ENCODE data around the gene KCNG1.

Gene KCNG1

DNA sequence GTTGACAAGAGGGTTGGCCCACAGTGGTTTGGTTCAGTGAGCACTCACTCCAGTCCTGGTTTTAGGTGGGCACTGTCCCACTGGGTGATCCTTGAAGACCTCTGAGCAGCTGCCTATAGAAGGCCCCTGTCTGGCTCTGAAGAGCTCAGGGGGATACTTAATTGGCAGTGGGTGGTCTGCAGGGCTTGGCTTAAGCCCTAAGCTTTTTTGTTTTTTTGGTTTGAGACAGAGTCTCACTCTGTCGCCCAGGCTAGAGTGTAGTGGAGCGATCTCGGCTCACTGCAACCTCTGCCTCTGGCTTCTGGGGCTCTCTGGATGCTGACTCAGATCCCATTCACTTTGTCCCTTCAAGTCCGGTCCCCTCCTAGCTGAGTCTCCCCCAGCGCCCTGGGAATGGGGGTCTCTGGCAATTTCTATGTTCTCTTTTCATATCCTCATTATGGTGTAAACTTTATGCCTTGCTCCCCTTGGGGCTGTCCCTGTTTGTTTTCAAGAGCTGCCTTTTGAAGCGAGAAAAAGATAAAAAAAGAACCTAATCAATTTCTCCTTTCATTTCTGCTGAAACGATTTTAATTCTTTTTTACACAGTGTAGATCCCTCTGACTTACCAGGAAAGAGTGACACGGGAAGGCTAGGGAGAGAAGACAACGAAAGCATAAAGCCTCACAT is 12.2 kb upstream of the KCNG1 start:
- no peak for DNase-seq

DNA sequence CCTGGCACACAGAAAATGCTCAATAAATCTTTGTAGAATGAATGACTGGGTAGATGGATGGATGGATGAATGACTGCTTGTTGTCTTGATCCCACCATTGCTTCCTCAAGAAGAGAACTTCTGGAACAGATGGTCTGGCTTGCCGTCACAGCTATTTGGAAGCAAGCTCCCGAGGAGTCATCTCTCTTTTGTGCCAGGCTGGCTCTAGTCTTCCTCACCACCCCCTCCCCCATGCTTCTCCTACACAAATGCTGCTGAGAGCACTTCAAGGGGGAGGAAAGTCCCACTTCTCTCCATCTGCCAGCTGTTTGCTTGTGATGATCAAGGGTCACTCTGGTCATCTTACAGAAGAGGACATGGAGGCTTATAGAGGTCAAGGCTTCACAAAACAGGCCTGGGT is 11.6 kb upstream of the KCNG1 start:
- no peak for DNase-seq

DNA sequence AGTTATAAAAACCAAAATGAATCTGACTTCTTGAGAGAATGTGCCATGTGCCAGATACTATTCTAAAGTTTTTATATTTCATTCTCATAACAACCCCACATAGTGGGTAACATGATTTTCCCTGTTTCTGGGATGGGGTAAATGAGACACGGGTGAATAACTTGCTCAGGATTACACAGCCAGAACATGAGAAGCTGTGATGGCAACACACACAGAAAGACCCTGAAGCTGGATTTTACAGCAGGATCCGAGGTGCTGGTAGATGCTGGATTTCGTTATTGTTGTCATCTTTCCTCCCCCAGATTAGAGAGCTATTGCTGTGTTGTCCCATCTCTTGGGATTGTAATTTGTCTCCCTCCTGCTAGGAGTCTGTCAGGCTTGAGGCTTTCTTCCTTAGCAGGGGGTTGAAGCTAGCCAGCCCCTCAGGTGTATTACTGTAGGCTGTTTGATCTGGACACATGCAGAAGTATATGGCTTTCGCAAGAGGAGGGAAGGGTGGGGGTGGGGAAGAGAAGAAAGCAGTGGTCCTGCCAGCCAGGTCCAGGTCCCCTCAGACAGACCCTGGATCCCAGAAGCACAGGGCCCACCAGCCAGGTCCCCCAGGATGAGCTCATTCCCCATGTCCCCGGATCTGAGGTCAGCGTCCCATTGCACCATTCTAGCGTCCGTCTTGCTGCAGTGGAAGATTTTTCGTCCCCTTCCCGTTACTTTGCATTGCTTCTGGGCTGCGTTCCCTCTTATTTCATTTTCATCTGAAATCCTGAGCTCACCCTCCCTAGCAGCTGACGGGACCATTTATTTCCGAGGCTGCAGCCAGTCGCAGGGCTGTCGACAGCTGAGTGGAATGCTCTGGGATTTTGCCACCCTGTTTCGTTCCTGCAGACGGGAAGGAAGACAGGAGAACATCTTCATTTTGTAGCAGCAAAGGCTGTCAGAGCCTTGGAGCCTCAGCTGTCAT is 7.3 kb upstream of the KCNG1 start:
- DNase-seq: no peak

DNA sequence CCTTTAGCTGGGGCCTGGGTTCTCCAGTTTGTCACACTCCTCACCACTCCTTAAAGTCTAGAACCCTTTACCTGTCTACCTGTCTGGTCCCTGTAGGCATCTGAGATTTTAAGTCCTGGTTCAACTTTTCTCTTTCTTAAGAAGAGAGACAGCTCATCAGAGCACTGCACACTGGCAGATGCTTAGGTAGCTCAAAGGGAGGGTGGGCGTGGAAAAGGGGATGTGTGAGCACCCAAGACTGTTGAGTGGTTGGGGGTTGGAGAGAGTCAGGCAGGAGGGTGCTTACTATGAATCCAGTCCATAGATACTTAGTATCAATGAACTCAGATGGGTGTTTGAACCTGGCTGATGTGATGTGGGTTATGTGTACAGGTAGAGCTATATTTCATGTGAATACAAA is 6.6 kb upstream of the KCNG1 start:
- no peak for DNase-seq

DNA sequence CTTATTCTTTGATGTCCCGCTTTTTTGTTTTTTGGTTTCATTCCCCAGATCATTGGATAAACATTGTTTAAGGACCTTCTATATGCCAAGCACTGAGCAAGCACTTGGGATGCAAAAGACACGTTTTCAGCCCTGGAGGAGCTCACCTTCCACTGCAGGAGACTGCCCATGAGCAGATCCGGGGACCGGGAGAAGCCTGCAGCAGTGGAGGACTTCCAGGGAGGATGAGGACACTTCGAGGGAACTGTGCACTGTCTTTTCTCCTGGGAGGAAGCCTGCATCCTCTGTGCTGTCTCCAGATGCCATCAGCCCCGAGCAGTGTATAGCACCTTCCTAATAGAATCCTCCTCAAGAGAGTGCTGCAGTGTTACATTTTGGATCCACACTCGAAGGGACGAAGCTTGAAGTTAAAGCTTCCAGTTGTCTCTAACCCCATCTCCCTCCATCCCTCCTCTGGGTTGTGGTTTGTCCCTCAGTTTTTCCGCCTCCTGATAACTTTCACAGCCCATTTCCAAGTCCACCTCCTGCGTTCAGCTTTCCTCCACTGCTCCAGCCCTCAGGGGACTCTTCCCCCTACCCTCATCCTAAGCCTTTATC is 5.8 kb upstream of the KCNG1 start:
- DNase-seq: no peak

DNA sequence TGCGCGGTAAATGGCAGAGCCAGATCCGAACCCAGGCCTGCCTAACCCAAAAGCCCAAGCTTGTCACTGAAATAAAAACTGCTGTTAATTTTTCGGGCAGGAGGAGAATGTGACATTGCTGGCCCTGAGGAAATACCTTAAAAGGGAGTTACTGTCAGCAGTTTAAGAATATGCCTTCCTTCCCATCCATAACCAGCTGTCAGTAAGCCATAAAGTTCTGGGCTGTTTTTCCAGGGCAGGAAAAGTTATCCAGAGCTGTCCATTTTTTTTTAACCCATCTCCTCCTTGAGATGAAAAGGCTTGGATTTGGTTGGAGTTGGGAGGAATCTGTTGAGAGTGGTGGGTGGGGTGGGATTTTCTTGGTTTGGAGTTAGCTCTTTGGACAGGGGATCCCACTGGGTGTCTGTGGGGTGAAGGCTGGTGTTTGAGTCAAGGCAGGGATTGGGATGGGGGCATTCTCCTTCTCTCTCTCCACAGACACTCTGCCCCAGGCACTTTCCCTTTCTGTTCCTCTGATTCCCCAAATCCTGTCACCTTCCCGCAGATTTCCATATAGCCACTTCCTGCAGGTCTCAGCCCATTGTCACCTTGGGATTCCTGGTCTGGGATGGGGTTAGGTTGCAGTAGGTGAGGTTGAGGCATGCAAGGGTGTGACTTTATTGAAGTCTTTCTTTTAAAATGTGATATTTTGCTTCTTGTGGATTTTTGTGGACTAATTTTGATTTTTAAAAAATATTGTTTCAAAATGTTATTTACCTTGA is 4.3 kb upstream of the KCNG1 start:
- DNase-seq: no peak

DNA sequence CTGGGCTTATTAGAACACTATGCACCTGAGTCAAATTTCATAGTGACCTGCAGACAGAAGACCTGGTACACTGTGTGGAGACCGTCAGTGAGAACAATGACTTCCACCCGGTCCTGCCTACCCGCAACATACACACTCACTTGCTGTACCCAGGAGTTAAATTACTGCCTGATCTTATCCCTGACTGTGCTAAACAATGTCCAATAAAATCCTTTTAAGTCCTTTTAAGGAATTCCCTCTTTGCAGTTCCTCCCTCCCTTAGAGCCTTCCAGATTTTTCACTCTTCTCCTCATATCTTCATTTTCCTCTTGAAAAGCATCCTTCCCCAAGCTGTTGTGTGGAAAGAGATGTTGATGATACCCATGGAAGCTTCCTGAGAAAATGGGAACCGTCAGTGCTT is 3.4 kb upstream of the KCNG1 start:
- DNase-seq: no peak

- no peak for DNase-seq
Measured at GRCh38 chr20:51024761-51025160, 1.9 kb upstream of the KCNG1 start.

DNA sequence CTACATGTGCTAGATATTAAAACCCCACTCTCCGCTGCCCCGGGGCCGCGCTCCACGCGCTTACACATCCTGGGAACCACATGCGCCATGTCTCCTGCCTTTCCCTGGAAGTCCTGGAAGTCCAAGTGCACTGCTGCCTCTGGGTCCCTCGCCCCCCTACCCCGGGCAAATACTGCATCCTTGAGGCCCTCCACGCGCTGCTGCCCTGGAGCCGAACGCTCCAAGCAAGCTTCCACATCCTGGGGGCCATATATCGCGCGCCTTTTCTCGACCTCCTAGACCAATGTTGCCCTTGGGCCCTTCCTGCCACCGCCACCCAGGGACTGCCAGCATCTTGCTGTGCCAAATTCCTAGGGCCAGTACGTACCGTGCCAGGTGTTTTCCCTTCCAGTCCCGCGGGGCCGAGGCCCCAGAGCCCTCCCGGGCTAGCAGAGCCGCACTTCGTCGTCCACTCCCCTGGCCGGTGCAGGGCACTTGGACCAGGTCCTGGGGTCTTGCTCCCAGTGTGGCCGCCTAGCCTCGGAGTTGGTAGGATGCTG is 779 bp upstream of the KCNG1 start:
- no peak for DNase-seq

GRCh38 chr20:51022227-51022802 is 592 bp downstream of the KCNG1 start:
- DNase-seq: no peak

- peak; percentile 38 to 46 (median 41) for DNase-seq
Measured at GRCh38 chr20:51021067-51022025, 1.6 kb downstream of the KCNG1 start.

- DNase-seq: no peak
Measured at GRCh38 chr20:51020657-51021056, 2.2 kb downstream of the KCNG1 start.

- no peak for DNase-seq
Measured at GRCh38 chr20:51019656-51020592, 3.0 kb downstream of the KCNG1 start.

DNA sequence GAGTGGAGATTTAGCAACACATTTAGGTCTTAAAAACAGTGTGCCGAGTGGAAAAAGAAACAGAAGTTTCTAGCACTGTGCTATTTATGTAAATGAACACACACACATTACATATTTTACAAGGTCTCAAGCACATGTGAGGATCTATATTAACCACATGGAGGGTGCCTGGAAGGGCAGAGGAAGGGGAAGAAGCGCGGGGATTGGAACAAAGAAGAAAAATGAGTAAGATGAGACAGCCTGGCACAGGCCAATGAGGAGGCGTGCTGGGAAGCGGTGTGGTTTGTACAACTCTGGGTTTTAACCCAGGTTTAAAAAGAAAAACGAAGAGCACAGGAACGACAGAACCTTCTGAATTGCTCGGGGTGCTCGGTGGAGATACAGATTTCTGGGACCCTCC is 5.7 kb downstream of the KCNG1 start:
- DNase-seq: no peak

DNA sequence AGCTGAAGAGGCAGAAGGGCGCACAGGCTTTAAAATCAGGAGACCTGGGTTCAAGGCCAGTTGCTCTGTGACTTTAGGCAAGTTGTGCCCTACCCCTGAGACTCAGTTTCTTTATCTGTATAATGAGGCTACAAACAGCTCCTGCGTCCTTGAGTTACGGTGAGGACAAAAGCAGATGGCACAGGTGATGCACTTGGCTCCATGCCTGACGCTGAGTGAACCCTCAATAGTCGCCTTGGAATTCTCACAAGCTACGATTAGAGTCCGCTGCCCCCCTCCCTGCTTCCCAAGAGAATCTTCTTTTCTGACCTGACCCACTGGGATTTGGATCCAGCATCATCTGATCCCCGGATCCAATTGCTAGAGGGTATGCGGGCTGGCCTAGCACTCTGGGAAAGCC is 6.4 kb downstream of the KCNG1 start:
- DNase-seq: no peak

- peak; percentile 33 to 69 (median 60) for DNase-seq
Measured at GRCh38 chr20:51014797-51015722, 7.8 kb downstream of the KCNG1 start.

- DNase-seq: no peak
Measured at GRCh38 chr20:51013577-51014330, 9.2 kb downstream of the KCNG1 start.

DNA sequence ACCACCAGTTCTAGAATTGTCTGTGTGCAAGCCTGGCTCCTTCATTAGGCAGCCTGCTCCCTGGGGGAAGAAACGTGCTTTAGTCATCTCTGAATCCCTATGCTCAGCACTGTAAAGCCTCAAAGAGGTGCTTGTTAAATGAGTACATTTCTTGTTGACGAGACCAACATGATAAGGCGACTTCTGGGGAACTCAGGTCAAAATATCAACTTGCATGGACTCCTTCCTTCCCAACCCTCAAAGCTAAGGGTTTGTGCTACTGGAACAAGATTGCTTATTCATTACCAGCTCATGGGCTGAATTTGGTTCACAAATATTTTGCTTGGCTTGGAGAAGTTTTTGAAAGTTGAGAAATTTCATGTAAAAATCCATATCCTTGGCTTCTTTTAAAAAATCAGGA is 10.6 kb downstream of the KCNG1 start:
- DNase-seq: no peak

All from suppressor macrophage treated with lipopolysaccharide for 1 hour (primary cell).